ENCODE results near the gene INKA1. TPM values are rescaled to one million over a fixed set of nuclear protein-coding genes. Genes with fewer than 3 reads are reported as not detected.
A peak's percentile ranks its signal among the peaks of the same experiment; 100 is the strongest.

Gene INKA1
- polyA plus RNA-seq = 1.4 and 1.7 TPM in 2 replicates
- 2.0 and 2.9 TPM in 2 replicates for polyA minus RNA-seq

DNA sequence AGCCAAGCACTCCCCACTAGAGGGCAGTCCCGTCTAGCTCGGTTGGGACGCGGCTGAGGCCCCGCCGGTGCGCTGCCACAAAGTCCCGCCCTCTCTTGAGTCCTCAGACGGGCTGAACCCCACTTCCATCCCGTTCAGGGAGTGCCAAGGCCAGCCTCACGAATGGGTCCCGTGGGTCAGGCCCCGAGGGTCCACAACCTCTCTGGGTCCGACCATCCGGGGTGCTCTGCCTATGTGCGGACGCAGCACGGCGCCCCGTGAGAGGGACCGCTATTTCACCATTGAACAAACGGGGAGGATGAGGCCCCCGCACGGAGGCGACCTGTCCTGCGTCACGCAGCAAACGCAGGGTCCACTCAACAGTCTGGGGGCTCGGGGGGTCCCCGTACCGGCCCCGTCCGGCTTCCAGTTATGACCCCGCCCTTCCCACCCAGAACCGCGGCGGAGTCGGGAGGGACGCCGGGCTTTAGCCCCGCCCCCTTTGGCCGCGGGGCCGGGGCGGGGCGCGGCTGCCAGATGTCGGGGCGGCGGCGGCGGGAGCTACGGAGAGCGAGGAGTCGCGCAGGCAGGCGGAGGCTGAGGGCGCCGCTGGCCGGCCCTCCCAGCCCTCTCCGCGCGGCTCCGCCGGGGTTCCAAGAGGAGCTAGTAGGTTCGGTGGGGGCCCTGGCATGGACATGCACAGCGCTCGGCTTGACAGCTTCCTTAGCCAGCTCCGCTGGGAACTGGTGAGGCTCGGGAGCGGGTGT is at the start of gene INKA1:
Gene INKA1, plus strand, starts transcription at position 543 of the 746 bp plus-strand sequence. Its CDS starts 132 bp downstream, at position 675.
- Histone ChIP-seq H4K20me1 (ENCODE audit: insufficient read depth) (no peaks in the 10 kb centered on the region), H3K27me3 (ENCODE audit: insufficient read depth, low read depth, low read length) (peaks cover 14% of the 10 kb centered on the region), H3K9ac (ENCODE audit: low read length) (peak within 1 kb of the TSS; percentile 65), H3K9me3 (ENCODE audit: low read length) (no peaks in the 10 kb centered on the region), H3K9me2 (ENCODE audit: insufficient read depth, low read length) (no peaks in the 10 kb centered on the region), H2AFZ (ENCODE audit: low read depth, low read length) (peak within 1 kb of the TSS; percentile 80), H3F3A (ENCODE audit: insufficient read depth, low read length, poor library complexity, severe bottlenecking) (no peaks in the 10 kb centered on the region), H3K4me2 (ENCODE audit: low read length) (peak within 1 kb of the TSS; percentile 48), H3K4me3 (ENCODE audit: low read length) (peak within 1 kb of the TSS; percentile 74), H3K36me3 (ENCODE audit: insufficient read depth, low read length) (no peaks in the 10 kb centered on the region), H3K79me2 (replicated peaks; ENCODE audit: insufficient read depth, low read length) (no peaks in the 10 kb centered on the region), H3K27ac (ENCODE audit: low read length) (no peak within 1 kb of the TSS)
- TF ChIP-seq MXI1 (conservative IDR thresholded peaks at IDR 0.05; ENCODE audit: poor library complexity, severe bottlenecking) (peak; percentile 58), RAD21 (conservative IDR thresholded peaks at IDR 0.05) (peak; percentile 93), TAF1 (IDR thresholded peaks at IDR 0.05; ENCODE audit: low read depth) (no peak), POLR2AphosphoS5 (IDR thresholded peaks at IDR 0.05) (peak; percentile 63), EP300 (conservative IDR thresholded peaks at IDR 0.05; ENCODE audit: poor library complexity, severe bottlenecking) (no peak), SMC3 (conservative IDR thresholded peaks at IDR 0.05; ENCODE audit: poor library complexity) (peak; percentile 92), EZH2 (IDR thresholded peaks at IDR 0.05; ENCODE audit: borderline replicate concordance, insufficient read depth, low read length, poor library complexity, severe bottlenecking) (no peak)
- TF ChIP-seq, protein P1, sequence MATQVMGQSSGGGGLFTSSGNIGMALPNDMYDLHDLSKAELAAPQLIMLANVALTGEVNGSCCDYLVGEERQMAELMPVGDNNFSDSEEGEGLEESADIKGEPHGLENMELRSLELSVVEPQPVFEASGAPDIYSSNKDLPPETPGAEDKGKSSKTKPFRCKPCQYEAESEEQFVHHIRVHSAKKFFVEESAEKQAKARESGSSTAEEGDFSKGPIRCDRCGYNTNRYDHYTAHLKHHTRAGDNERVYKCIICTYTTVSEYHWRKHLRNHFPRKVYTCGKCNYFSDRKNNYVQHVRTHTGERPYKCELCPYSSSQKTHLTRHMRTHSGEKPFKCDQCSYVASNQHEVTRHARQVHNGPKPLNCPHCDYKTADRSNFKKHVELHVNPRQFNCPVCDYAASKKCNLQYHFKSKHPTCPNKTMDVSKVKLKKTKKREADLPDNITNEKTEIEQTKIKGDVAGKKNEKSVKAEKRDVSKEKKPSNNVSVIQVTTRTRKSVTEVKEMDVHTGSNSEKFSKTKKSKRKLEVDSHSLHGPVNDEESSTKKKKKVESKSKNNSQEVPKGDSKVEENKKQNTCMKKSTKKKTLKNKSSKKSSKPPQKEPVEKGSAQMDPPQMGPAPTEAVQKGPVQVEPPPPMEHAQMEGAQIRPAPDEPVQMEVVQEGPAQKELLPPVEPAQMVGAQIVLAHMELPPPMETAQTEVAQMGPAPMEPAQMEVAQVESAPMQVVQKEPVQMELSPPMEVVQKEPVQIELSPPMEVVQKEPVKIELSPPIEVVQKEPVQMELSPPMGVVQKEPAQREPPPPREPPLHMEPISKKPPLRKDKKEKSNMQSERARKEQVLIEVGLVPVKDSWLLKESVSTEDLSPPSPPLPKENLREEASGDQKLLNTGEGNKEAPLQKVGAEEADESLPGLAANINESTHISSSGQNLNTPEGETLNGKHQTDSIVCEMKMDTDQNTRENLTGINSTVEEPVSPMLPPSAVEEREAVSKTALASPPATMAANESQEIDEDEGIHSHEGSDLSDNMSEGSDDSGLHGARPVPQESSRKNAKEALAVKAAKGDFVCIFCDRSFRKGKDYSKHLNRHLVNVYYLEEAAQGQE (IDR thresholded peaks at IDR 0.05; ENCODE audit: borderline replicate concordance) = peak; percentile 43
- TF ChIP-seq, protein P2, sequence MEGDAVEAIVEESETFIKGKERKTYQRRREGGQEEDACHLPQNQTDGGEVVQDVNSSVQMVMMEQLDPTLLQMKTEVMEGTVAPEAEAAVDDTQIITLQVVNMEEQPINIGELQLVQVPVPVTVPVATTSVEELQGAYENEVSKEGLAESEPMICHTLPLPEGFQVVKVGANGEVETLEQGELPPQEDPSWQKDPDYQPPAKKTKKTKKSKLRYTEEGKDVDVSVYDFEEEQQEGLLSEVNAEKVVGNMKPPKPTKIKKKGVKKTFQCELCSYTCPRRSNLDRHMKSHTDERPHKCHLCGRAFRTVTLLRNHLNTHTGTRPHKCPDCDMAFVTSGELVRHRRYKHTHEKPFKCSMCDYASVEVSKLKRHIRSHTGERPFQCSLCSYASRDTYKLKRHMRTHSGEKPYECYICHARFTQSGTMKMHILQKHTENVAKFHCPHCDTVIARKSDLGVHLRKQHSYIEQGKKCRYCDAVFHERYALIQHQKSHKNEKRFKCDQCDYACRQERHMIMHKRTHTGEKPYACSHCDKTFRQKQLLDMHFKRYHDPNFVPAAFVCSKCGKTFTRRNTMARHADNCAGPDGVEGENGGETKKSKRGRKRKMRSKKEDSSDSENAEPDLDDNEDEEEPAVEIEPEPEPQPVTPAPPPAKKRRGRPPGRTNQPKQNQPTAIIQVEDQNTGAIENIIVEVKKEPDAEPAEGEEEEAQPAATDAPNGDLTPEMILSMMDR (IDR thresholded peaks at IDR 0.05; ENCODE audit: poor library complexity, severe bottlenecking) = peak; percentile 97

DNA sequence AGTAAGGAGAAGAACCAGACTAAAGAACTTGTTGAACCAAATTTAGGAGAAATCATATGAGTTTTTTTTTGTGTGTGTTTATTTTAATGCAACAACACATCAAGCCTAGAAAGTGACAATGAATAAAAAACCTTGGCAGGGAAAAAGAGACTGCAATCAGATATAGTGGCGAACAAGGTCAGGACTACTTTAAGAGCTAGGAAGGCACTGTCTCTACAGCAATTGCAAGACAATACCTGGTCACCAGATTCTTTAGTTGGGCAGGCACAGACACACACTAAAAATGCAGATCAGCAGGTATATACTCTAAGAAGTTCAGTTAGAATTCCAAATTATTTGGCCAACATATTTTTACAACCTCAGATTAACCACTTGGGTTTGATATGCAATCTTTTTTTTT is 48.5 kb upstream of the INKA1 start:
- H3K79me2 ChIP-seq (replicated peaks; ENCODE audit: insufficient read depth, low read length) = peaks cover 63% of the 10 kb centered on the region
- H3K36me3 ChIP-seq (ENCODE audit: insufficient read depth, low read length) = no peaks in the 10 kb centered on the region
- H3K9me2 ChIP-seq (ENCODE audit: insufficient read depth, low read length) = no peaks in the 10 kb centered on the region
- no peaks in the 10 kb centered on the region for H3F3A ChIP-seq (ENCODE audit: insufficient read depth, low read length, poor library complexity, severe bottlenecking)
- H4K20me1 ChIP-seq (ENCODE audit: insufficient read depth) = no peaks in the 10 kb centered on the region
- TF ChIP-seq POLR2AphosphoS5 (IDR thresholded peaks at IDR 0.05) (no peak), SMC3 (conservative IDR thresholded peaks at IDR 0.05; ENCODE audit: poor library complexity) (no peak)
- TF ChIP-seq, protein P1 (IDR thresholded peaks at IDR 0.05; ENCODE audit: borderline replicate concordance) = no peak
- TF ChIP-seq, protein P2 (IDR thresholded peaks at IDR 0.05; ENCODE audit: poor library complexity, severe bottlenecking) = no peak
- H2AFZ ChIP-seq (ENCODE audit: low read depth, low read length) = no peak overlapping the region
- H3K27me3 ChIP-seq (ENCODE audit: insufficient read depth, low read depth, low read length) = no peaks in the 10 kb centered on the region
- H3K9ac ChIP-seq (ENCODE audit: low read length) = no peak overlapping the region
- no peak overlapping the region for H3K27ac ChIP-seq (ENCODE audit: low read length)
- no peak overlapping the region for H3K4me2 ChIP-seq (ENCODE audit: low read length)
- H3K4me3 ChIP-seq (ENCODE audit: low read length) = no peak overlapping the region
- no peaks in the 10 kb centered on the region for H3K9me3 ChIP-seq (ENCODE audit: low read length)
